Peyer's patch (tissue), 4 donors: ENCODE data around the gene WBP1L. TPM values are rescaled to one million over a fixed set of nuclear protein-coding genes. Genes with fewer than 3 reads are reported as not detected.

Source experiments
- DNase-seq, 3 donors: peaks; one replicate each; pipeline ENCODE4 v3.0.0-alpha.2; 2017 to 2019
- H3K27ac ChIP-seq, 4 donors: fragments of 200-600 bp; sonication (generic); one replicate each; pipeline ENCODE4 v1.5.1; 2016 to 2019
- H3K27me3 ChIP-seq, 2 donors: fragments of 200-600 bp; sonication (generic); one replicate each; pipeline ENCODE4 v1.5.1; 2019
- H3K36me3 ChIP-seq, 3 donors: fragments of 200-600 bp; sonication (generic); one replicate each; pipeline ENCODE4 v1.5.1; 2016 to 2019
- H3K4me1 ChIP-seq, 4 donors: fragments of 200-600 bp; sonication (generic); one replicate each; pipeline ENCODE4 v1.5.1; 2016 to 2019
- H3K4me3 ChIP-seq, 4 donors: fragments of 200-600 bp; sonication (generic); 1 replicate in 3 of 4; 2 replicates in 1 of 4; pipeline ENCODE4 v1.5.1; 2016 to 2019; ENCODE audit warnings: mild to moderate bottlenecking in 1 of 4
- H3K9me3 ChIP-seq, 4 donors: fragments of 200-600 bp; sonication (generic); one replicate each; pipeline ENCODE4 v1.5.1; 2016 to 2019; ENCODE audit warnings: mild to moderate bottlenecking in 1 of 4
- POLR2A ChIP-seq, 2 donors: fragments of 450-650 bp; IDR thresholded peaks; one replicate each; pipeline ENCODE4 v1.5.1; 2017; ENCODE audit warnings: antibody characterized with exemption in 2 of 2, mild to moderate bottlenecking in 2 of 2, moderate library complexity in 2 of 2
- total RNA-seq, 4 donors: library from RNA; depleted of rRNA; stranded (reverse); fragments of >200 nt; gene quantifications; one replicate each; pipeline ENCODE4 v1.1.0, GENCODE V29; 2016
- TF ChIP-seq, protein P1 (sequence below), 6 experiments: fragments of 450-650 bp in 4 of 6; fragments of 200-600 bp in 2 of 6; sonication (generic) in 1 of 6; IDR thresholded peaks; one replicate each; pipeline ENCODE4 v1.5.1; 2017 to 2019; ENCODE audit warnings: antibody characterized with exemption in 6 of 6, mild to moderate bottlenecking in 3 of 6, moderate library complexity in 1 of 6

WBP1L gene
- total RNA-seq, 4 donors from 2014 or later = 38.0 to 78.3 (median 65.8) TPM

DNA sequence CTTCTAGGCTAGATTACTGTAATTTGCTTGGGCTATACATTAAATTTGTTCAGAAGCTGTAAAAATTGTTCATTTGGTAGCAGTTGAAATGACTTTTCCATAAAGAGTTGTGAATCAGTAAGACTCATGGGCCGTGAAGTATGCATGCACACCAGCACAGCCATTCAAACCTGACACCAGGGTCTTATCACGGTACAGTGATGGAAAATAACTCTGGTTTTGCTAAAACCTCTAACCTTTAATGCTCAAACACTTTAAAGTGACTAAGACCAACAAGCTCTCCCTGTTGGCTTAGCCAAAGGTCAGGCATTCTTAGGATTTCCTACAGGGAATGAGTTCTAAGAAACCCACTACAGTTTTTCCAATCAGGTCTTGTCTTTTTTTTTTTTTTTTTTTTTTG is 41.0 kb upstream of the WBP1L start:
- Histone ChIP-seq H3K4me3 (no peak overlapping the region), H3K27ac (no peak overlapping the region), H3K27me3 (no peaks in the 10 kb centered on the region), H3K36me3 (no peaks in the 10 kb centered on the region), H3K9me3 (no peaks in the 10 kb centered on the region), H3K4me1 (no peaks in the 10 kb centered on the region)
- no peak for TF ChIP-seq POLR2A (IDR thresholded peaks at IDR 0.05)
- TF ChIP-seq, protein P1, sequence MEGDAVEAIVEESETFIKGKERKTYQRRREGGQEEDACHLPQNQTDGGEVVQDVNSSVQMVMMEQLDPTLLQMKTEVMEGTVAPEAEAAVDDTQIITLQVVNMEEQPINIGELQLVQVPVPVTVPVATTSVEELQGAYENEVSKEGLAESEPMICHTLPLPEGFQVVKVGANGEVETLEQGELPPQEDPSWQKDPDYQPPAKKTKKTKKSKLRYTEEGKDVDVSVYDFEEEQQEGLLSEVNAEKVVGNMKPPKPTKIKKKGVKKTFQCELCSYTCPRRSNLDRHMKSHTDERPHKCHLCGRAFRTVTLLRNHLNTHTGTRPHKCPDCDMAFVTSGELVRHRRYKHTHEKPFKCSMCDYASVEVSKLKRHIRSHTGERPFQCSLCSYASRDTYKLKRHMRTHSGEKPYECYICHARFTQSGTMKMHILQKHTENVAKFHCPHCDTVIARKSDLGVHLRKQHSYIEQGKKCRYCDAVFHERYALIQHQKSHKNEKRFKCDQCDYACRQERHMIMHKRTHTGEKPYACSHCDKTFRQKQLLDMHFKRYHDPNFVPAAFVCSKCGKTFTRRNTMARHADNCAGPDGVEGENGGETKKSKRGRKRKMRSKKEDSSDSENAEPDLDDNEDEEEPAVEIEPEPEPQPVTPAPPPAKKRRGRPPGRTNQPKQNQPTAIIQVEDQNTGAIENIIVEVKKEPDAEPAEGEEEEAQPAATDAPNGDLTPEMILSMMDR (IDR thresholded peaks at IDR 0.05) = no peak
- no peak for DNase-seq

DNA sequence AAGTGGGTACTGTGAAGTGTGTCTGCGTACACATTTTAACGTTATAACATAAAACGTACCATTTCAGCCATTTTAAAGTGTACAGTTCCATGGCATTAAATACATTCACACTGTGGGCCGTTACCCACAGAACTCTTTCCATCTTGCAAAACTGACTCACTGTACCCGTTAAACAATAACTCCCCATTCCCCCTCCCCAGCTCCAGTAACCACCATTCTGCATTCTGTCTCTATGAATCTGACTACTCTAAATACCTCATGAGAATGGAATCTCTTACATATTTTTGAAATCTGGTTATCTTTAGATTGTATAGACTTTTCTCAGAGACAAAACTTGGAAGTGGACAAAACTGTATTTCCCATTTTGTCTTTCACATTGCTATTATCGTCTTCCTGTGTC is 38.8 kb upstream of the WBP1L start:
- H3K4me1 ChIP-seq = no peaks in the 10 kb centered on the region
- H3K9me3 ChIP-seq = no peaks in the 10 kb centered on the region
- DNase-seq = no peak
- H3K36me3 ChIP-seq = no peaks in the 10 kb centered on the region
- no peak overlapping the region for H3K4me3 ChIP-seq
- no peaks in the 10 kb centered on the region for H3K27me3 ChIP-seq
- TF ChIP-seq, protein P1 (IDR thresholded peaks at IDR 0.05) = no peak
- TF ChIP-seq POLR2A (IDR thresholded peaks at IDR 0.05) = no peak
- H3K27ac ChIP-seq = no peak overlapping the region

DNA sequence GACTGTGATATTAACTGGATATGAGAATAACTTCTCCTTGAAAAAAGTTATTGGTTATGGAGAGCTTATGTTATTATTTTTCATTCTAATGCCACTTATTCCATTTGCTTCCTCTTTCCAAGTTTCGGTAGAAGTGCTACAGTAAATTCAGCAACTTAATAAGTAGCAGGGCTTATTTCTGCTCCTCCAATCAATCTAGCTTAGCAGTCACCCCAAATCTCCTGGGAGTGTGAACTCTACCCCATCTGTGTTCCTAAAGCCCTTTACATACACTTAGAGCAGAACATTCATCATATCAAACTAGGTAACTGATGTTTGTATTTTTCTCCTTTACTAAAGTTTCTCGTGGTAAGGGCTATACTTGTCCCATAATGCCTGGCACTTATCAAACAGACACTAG is 38.2 kb upstream of the WBP1L start:
- H3K4me3 ChIP-seq = no peak overlapping the region
- no peak overlapping the region for H3K27ac ChIP-seq
- no peaks in the 10 kb centered on the region for H3K27me3 ChIP-seq
- H3K9me3 ChIP-seq = no peaks in the 10 kb centered on the region
- H3K36me3 ChIP-seq = no peaks in the 10 kb centered on the region
- TF ChIP-seq, protein P1 (IDR thresholded peaks at IDR 0.05) = no peak
- no peak for TF ChIP-seq POLR2A (IDR thresholded peaks at IDR 0.05)
- no peaks in the 10 kb centered on the region for H3K4me1 ChIP-seq
- no peak for DNase-seq

DNA sequence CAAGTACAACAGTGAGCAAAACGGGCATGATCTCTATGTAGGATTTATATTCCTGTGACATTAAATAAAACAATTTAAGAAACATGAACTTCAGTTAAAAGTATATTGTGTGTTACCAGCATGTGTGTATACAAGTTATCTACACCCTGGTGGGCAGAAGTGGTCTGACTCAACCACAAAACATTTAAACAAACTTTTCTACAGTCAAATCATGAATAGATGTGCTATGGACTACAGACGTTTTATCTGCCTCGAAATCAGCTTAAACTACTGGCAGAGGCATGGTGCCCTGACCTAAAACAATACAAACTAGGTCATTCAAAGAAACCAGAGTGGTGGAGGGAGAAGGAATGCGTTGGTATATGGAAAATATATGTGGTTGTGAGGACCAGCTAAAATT is 33.1 kb upstream of the WBP1L start:
- no peaks in the 10 kb centered on the region for H3K27me3 ChIP-seq
- peaks cover 0 to 14% (median 0%) of the 10 kb centered on the region in 4 donors for H3K4me1 ChIP-seq
- no peaks in the 10 kb centered on the region for H3K36me3 ChIP-seq
- no peak overlapping the region for H3K4me3 ChIP-seq
- TF ChIP-seq, protein P1 (IDR thresholded peaks at IDR 0.05) = peak in 1 of 6 experiments; percentile 15
- TF ChIP-seq POLR2A (IDR thresholded peaks at IDR 0.05) = no peak
- no peak for DNase-seq
- no peak overlapping the region for H3K27ac ChIP-seq
- H3K9me3 ChIP-seq = no peaks in the 10 kb centered on the region

DNA sequence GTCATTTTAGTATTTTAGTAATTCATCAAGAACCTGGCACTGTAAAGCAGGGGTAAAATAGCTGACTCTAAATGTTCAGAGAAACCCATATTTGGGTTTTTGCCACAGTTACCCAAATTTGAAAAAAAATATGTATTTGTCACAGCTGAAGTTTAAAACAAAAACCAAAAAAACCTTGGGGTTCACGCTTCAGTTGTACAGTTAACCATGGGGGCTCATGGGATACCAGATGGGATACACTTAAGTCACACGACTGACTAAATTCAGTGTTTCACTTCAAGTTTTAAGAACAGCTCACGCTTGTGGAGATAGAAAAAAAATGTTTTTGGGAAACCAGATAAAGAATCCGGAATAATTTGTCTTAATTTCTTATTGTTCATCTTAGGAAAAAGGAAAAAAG is 31.7 kb upstream of the WBP1L start:
- H3K27ac ChIP-seq = no peak overlapping the region
- H3K36me3 ChIP-seq = no peaks in the 10 kb centered on the region
- no peak for DNase-seq
- H3K9me3 ChIP-seq = no peaks in the 10 kb centered on the region
- no peaks in the 10 kb centered on the region for H3K27me3 ChIP-seq
- H3K4me3 ChIP-seq = no peak overlapping the region
- peaks cover 0 to 17% (median 0%) of the 10 kb centered on the region in 4 donors for H3K4me1 ChIP-seq
- TF ChIP-seq POLR2A (IDR thresholded peaks at IDR 0.05) = no peak
- TF ChIP-seq, protein P1 (IDR thresholded peaks at IDR 0.05) = no peak
